Endometrium (tissue), 2 donors: ENCODE measurements around the gene LANCL3.

Experiments
- FAIRE-seq: peaks from 2 replicates; lab custom pipeline; 2012; peaks lifted over from hg19 to GRCh38; lab: Jason Lieb, UNC
- donor health status: control.
- donor health status: control.

The LANCL3 gene

DNA sequence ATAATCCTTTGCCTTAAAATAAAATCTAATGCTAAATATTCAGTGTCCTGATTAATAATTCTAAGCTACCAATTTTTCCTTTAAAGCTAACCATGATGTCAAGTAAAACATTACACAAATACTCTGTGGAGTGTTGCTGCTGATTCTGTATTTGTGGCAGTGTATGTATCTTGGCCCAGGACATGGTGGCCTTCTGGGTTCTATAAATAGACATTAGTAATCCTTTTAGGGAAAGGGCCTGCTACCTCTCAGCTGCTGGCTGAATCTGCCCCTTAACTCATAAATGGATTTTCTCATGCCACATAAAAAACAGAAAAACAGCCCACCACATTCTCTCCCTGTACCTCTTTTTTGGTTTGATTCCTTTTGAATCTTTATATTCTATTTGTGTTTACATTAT is 113.0 kb downstream of the LANCL3 start:
- FAIRE-seq = no peak

DNA sequence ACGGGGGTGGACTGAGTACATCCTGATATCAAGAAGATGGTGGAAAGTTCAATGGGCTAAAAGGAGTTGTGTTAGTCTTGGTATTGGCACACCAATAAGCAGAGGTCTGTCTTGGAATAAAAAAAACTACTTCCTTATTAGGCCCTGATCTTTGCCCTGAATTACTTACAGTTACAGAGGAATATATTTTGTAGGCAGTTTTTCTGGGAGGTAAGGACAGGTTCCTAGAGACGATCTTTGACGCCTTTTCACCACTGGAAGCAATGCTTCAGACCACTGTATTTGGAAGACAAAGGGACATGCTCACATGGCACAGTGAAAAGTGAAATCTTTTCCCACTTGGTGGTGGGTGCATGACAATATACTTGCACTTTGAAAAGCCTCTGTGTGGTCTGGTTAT is 113.5 kb downstream of the LANCL3 start:
- FAIRE-seq = no peak

DNA sequence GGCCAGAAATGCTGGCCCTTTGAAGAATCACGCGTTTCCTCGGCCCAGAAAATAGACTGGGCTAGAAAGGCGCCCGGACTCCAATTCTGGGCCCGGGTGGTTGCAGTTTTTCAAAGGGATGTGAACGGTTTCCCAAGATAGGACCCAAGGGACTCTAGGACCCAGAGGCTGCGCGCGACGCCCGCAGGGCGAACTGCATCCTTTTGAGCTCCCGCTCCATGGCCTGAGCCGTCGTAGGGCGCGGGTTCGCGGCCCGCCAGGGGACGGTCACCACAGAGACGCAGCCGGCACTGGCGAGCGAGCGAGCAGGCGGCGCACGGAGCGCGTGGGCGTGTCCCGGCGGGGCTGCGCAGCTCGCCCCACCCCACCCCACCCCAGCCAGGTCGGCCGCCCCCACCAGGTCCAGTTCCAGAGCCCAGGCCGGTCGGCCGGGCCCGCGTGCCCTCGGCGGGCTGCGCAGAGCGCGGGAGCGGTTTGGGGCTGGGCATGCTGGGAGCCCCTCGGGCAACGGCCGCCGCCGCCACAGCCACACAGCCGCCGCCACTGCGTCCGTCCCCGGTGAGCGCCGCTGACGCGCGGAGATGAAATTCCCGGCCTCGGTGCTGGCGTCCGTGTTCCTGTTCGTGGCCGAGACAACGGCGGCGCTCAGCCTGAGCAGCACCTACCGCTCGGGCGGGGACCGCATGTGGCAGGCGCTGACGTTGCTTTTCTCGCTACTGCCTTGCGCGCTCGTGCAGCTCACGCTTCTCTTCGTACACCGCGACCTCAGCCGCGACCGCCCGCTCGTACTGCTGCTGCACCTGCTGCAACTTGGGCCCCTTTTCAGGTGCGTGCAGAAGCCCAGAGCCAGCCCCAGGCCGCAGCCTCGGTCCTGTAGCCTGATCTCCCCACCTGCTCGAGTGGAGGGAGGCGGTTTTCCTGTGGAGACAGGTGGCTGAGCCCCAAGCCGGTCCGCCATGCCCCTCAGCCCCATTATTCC is 114.2 kb downstream of the LANCL3 start, which contains the start of gene XK:
Gene XK (plus strand): TSS at position 411 of the 979 bp plus-strand sequence. CDS start 171 bp downstream, at position 582.
- no peak for FAIRE-seq

DNA sequence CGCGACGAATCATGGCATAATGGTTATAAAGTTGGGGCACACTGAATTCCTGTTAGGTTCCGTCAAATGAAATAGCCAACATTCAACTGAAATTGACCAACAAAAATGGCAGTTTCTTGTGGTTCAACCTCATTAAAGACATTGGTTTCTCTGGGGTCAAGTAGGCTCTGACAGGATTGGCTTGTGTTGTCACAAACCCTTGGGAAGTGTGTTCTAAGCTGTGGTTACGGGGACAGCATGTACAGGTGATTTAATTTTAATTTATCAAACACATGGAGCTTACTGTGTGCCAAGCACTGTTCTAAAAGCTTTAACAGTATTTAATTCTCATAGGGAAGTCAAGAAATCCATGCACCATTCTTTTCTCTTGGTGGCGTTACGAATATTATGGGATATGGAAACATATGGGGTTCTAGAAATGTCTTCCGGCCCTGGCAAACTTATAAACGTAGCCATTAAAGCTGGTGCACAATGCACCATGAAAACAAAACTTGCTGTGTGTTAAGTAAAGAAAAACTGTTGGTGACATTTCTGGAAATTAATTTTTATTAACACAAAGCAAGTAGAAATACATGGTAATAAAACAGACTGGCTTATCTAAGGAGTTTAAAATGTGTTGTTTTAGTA is 115.0 kb downstream of the LANCL3 start:
- no peak for FAIRE-seq

DNA sequence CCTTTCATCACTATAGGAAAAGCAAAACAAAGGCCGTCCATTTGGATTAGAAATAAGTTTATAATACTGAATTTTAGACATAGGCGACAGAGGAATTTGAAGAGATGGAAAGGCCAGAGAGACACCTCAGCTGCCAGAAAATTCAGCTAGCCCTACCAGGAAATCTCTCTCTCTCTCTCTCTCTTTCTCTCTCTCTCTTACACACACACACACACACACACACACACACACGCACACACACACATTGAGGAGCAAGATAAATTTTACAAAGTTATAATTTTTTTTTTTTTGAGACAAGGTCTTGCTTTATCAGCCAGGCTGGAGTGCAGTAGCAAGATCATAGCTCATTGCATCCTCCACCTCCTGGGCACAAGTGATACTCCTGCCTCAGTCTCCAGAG is 115.5 kb downstream of the LANCL3 start:
- no peak for FAIRE-seq

DNA sequence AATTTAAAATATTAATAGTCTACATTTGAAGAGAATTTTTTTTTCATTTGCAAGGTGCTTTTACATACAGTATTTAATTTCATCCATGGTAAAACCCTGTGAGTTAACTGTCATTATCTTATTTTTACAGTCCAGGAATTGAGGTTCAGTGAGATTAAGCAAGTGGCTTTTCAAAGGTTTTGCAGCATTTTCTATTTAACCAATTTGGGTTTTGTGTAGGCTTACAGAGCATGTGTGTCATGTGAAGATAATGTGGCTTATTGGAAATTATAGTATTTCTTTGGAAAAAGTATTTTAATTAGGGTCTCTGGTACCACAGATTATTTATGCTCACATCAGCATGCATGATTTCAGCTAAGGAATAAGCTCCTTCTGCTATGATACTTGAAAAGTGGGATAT is 118.7 kb downstream of the LANCL3 start:
- FAIRE-seq = no peak

DNA sequence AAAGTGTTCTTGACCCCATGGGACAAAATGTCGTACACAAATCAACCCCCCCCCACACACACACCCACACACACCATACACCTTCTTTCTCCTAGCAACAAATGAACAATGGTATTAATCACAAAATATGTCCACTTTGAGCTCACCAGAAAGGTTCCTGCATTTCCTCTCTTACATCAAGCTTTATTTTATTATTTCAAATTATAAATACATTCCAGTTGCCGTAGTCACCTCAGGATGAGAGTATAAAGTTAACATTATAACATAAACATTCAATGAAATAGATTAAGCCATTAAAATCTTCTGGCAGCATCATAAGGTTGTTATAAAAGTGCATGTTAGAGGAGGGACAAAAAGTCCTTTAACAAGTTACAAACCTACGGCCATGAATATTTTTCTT is 121.5 kb downstream of the LANCL3 start:
- no peak for FAIRE-seq

DNA sequence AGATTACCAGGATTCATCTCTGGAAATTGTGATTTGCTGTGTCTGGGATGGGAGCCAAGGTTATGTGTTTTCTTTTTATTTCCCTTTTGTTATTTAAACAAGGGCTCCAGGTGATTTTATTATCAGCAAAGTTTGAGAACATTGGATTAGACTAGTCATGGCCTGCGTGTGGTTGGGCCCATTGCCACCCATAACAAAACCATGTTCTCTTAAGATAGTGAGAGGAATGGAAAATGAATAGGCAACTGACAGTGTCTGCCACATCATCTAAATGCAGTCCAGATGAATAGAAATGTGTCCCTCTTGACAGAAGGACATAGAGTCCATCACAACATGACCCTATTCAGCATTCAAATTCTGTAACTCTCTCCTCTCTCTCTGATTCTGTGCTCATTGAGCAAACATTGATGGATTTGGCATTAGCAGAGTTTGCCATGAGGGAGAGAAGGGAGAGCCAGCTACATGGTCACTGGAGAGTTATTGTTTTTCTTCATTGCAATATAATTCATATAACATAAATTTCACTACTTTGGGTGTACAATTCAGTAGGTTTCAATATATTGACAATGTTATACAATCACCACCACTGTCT is 125.8 kb downstream of the LANCL3 start:
- FAIRE-seq = no peak

DNA sequence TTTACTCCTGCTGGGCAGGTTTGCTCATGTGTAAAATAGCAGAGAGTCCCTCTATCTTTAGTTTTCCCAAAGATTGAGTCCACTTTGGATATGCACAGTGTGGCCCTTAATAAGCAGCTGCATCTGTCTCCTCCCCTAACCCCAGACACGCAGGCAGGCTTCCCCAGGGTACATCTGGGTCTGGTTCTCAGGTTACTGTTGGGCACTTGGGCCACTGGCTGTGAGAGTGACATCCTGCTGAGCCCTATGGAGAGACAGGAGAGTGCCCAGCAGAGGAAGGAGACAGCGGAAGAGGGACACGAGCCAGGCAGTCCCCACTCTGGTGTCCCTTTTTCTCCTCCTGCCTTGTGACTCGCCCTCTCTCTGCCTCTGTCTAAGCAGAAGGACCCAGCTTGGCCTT is 130.1 kb downstream of the LANCL3 start:
- no peak for FAIRE-seq

DNA sequence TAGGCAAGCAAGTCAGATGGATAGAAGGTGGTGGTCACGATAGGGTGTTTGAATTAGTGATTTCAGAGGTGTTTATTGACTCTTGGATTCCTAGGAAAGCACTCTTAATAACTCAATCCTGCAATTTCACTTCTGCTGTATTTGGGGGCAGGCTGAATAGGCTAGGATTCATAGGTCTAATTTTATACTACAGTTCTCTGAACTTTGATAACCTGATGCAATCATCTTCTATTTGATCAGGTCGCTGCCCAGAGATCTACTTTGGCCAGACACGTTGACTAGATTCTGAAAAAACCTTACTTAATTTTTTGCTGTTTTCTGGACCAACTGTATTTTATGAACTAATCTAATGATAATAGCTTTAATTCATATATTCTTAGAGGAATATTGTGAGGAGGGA is 140.5 kb downstream of the LANCL3 start:
- FAIRE-seq = no peak

DNA sequence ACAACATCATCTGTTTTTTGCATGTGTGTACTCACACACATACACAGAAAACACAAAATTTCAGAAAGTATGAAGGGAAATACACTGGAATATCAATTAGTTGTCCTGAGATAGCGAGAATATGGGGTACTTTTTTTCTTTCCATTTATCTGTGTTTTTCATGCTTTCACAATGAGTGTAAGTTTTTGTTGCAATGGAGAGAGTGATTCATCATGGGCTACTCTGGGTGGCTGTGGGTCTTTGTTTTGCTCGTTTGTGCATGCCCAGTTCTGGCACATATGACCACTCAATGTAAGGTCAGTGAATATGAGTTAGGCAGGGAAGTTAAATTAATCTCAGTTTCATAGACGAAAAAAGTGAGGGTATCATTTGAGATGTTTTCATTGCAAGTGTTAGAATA is 141.0 kb downstream of the LANCL3 start:
- no peak for FAIRE-seq

DNA sequence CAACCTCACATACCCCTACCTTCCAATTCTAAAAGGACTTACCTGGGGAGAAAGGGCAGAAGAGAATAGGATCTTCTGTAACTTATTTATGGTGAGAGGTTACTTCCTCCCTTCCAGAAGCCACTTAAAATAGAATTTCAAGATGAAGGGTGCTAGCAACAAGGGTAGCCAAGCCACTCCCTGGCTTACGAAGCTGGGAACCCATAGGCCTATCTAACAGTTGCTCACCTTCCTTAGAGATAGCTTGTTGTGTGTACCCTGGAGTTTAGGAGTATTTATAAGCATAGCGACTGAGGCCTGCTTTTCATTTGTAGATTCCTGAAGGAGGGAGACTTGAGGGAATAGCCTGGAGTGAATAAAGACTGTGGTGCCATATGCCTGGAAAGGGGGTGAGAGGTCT is 143.0 kb downstream of the LANCL3 start:
- no peak for FAIRE-seq

DNA sequence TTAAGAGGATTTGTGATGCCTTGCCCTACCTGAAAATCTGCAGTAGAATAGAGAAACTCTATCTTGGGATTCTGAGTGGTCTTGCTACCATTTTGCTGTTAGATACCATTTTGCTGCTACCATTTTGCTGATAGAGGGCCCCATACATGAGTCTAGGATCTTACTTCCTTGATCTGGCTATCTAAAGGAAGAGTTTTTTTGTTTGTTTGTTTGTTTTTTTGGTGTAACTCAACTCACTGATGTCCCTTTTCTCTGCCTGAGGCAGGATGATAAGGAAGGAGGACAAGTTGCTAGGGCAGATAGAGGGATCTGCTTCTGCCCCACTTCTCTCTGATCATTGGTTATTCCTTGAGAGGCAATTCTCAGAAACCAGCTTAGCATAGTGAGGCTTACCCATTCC is 145.1 kb downstream of the LANCL3 start:
- FAIRE-seq = no peak

DNA sequence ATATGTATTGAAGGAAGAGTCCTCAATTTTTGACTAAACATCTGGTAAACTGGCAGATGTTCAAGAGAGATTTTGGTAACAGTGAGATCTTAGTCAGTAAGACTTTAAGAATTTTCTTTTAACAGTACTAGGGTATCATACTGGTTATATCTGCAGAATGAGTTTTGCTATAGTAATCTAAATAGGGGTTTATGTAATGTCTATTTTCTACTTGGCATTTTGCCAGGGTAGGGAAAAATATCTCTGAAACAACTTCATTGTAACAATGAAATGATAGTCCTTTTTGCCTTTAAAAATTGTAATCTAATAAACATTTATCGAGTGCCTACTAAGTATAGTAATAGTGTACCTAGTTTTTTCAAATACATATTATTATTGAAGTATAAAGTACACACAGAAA is 146.2 kb downstream of the LANCL3 start:
- no peak for FAIRE-seq

DNA sequence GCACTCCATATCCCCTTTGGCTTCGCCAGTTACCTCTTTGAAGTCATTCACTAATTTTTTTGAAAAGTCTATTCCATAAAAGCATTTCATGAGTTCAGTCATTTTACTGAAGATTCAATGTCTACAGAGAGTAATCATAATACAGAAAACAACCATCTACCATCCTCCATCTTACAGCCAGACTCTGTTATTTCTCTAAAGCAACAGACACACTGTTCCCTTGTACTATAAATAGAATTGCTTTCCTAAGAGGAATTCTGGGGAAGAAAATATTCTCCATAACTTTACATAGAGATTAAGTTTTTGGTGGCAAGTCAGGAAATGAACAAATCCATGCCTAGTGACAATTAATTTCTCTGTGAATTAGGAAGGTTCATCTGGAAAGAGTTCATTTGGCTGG is 151.1 kb downstream of the LANCL3 start:
- no peak for FAIRE-seq

DNA sequence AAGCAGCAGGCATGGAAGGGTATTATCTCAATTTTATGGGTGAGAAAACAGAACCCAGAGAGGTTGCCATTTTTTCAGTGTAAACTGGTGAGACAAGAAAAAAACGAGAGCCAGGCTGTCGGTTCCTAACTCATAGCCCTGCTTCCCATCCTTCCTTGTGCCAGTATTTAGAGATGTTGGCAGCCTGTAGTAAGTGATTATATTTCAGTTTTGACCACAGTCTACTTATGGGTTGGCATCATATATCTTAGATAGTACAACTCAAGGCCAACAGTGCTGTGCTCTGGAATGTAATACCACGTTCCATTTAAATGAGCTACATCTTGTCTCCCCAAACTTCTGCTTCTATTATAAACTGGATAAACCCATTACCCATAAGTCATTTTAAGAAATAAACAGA is 154.9 kb downstream of the LANCL3 start:
- FAIRE-seq = no peak
